HG03565 (cell line): Measurements from ENCODE around the gene CASP5.
"Not testable (repeated sequence)": the region's sequence is repeated elsewhere in the genome, so short reads cannot be mapped to it uniquely, and the experiment has no call there.

Experiments used
- ATAC-seq: cut with Tn5 transposase; IDR thresholded peaks from one replicate; pipeline ENCODE4 v1.9.1; 2021; ENCODE audit warnings: mild to moderate bottlenecking, moderate library complexity; ENCODE audit not compliant: unreplicated experiment

The CASP5 gene

DNA sequence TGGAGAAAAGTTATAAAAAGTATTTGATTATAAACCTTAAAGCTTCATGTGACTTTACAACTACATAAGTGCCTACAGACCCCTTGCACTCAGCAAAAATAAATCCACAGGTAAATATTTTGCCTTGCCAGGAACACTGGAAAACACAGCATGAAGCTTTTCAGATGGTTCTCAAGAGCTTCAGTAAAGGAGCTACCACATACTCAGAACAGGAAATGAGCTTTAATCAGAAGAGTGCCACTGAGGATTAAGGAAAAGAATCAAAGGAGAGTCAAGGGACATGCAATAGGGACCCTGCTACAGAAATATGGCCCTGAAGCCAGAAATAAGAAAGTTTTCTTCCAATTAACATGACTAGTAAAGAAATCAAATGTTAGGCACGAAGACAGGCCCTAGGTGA is 10.8 kb upstream of the CASP5 start:
- ATAC-seq, result no peak

DNA sequence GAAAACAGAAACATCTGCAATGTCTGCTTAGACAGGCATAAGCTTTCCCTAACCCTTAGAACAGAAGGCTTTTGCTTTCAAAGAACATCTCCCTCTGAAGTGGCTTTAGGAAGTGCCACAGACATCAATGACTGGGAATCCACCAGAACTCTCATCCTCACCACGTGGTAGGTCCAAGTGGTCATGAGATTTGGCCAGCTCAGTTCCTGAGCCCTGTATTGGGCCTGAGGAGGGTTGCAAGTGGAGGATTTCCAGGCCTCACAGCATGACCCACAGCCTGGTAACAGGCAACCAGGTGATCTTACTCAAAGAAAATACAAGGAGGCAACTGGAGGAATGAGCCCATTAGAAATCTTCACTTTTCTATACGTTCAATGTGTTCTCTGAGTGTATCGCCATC is 10.4 kb upstream of the CASP5 start:
- no peak for ATAC-seq

GRCh38 chr11:105032495-105032894 is 9.5 kb upstream of the CASP5 start:
- no peak for ATAC-seq

- no peak for ATAC-seq
These were observed 4.7 kb upstream of the CASP5 start for GRCh38 chr11:105027678-105028077.

DNA sequence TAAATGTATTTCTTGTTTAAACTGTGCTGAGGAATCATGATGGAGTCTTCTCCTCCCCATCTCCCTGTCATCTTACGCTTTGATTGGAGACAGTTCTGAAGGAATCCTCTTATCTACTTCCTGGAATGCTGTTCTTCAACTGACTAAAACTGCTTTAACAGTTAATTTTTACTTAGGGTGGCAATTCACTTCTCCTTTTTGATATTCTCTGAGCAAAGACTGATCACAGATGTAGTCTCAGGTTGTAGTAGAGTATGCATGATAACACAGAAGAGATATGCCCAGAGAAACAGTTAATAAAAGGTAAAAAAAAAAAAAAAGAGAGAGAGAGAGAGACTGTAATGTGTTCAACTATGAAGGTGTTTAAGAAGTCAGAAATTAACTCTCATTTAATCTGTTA is 1.4 kb upstream of the CASP5 start:
- no peak for ATAC-seq

DNA sequence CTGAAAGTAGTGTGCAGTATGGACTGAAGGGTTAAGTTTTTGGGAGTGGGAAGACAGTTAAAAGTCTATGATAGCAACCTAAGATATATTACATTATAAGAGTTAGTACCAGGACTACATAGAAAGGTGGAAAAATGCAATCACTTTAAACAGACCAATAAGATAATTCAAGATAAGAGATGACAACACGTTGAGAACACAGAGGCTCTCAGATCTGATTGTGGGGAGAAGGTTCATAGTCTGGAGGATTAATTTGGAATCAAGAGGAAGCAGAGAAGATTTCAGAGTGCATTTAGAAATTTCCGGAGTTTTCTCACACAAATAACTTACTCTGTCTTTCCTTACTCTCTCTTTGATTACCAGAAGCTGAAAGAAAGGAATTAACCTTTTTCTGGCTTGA is 441 bp downstream of the CASP5 start:
- ATAC-seq, result no peak

GRCh38 chr11:105007463-105007862 is 15.5 kb downstream of the CASP5 start:
- no peak for ATAC-seq

GRCh38 chr11:105005451-105005845 is 17.5 kb downstream of the CASP5 start:
- no peak for ATAC-seq

- ATAC-seq, result no peak
These were observed 18.9 kb downstream of the CASP5 start for GRCh38 chr11:105004021-105004420.

DNA sequence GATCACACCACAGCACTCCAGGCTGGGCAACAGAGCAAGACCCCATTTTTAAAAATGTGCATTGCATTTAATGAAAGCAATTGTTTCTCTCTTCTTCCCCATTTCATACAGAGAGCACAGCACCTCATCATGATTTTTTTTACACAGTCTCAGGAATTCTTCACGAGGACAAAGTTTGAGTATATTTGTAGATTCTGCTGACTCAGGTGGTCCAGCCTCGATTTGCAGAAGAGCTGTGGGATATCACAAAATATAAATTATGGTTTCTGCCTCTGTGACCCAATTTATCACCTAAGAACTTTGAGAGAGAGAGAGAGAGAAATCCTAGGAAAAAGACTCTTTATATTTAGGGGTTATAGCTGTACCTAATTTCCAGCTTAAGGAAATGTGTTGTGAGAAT is 19.8 kb downstream of the CASP5 start:
- no peak for ATAC-seq

GRCh38 chr11:105000797-105001196 is 22.2 kb downstream of the CASP5 start:
- peak; percentile 95 for ATAC-seq

- ATAC-seq, result no peak
These were observed 22.8 kb downstream of the CASP5 start for GRCh38 chr11:105000167-105000566.

DNA sequence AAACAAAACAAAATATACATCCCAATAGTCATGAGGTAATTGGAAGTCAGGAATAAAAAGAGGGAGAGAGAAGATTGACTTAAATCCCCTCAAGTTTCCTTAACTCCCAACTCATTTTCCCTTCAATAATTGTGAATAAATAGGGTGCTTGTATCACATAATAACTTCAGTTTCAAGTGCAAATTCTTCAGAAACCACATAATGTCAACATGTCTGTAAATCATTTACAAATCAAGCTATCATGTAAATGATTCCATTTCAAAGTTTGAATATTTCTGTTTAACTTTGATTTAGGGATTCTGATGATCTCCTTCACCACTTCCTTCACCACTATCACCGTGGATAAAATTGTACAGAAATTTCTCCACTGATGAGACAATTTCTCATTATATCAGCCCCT is 23.2 kb downstream of the CASP5 start:
- no peak for ATAC-seq

DNA sequence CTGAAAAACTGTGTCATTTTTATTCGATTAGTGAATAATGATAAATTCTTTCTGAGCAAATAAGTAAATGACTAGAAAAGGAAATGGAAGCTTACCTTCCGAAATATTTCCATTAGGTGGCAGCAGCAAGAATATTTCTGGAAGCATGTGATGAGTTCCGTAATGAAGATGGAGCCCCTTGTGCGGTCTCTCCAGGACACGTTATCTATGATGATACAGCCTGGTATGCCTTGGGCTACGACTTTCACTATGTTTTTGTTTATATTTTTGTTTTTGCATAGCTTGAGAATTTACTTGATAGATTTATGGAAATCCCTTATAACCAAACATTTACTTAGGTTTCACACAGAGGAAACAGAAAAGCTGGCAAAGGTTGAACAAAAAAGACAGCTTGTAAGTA is 25.7 kb downstream of the CASP5 start:
- no peak for ATAC-seq

DNA sequence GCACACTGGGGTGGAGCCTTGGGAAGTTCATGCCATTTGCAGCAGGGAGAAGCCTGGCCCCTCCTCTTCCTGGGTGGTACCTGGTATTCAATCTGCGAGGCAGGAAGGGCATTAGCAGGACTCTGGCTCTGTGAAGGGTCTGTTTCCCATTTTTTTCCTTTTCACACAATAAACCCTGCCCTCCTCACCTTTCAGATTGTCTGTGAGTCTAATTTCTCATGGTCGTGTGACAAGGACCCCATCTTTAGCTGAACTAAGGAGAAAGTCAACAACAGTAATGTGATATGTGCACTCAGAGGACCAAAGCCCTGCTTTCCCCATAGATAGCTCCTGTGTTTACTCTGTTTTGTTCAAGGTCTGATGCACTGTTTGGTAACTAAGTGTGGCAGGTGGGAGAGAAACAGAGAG is 28.0 kb downstream of the CASP5 start:
- no peak for ATAC-seq

DNA sequence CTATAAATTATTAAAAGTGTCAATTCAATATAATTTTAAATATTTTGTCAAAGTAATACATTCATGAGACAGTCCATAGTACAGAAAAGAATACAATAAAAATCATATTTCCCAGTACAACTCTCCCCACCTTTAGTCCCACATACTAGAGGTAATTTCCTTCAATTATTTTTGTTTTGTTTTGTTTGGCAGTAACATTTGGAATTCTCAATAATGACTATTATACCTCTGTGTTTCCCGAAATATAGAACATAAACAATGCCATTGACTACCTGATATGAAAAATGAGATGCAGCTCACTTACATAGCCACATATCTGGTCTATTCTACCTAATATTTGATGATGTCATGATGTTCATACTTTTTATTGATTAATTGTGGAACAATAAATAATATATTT is 30.2 kb downstream of the CASP5 start:
- no peak for ATAC-seq

DNA sequence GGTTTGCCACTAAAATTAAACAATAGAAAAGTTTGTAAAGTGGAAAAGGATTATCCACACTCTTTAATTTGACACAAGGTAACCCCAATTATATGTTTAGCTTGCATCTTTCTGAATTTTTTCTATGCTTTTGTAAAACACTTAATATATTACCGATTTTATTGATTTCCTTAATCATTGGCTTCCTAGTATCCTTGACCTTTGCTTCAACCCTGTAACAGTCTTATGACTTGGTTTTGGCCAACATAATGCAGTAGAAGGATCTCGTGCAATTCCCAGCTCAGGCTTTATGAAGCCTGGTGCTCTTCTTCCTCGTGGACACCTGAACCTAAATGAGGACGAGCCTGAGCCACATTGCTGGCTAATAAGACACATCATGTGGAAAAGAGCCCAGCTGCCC is 31.0 kb downstream of the CASP5 start:
- ATAC-seq, result no peak

DNA sequence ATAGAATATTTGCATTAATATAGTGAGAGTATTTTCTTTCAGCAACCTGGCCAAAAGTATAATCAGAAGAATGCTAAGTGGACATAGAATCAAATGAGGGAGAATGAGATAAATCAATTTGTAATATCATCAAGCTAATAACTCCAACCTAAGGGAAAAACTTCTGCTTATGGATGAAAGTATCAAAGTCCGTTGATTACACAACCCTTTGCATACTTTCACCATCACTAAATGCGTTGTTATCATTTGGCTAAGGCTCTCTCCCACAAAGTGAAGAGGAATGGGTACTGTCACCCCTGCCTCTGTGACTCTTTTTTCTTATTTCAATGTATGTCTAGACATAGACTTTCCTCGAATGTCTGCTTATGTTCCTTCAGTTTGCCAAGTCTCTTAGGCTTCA is 38.2 kb downstream of the CASP5 start:
- no peak for ATAC-seq

DNA sequence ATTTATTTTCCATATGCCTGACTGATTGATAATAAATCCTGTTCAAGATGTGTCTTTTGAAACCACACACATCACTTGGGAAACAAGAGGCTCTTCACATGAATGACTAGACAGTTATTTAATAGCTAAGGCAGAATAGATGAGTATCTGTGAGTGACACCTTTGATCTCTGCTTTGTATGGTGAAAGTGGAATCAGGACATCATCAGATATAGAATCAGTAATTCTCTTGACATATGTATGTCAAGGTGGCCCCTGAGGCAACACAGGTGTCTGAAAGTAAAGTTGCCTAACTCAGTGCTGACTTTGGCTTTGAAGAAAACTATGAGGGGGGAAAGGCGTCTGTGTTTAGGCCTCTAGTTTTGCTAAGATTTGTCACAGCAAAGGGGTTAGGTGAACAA is 43.1 kb downstream of the CASP5 start:
- no peak for ATAC-seq

- no peak for ATAC-seq
These were observed 49.4 kb downstream of the CASP5 start for GRCh38 chr11:104973616-104974015.

DNA sequence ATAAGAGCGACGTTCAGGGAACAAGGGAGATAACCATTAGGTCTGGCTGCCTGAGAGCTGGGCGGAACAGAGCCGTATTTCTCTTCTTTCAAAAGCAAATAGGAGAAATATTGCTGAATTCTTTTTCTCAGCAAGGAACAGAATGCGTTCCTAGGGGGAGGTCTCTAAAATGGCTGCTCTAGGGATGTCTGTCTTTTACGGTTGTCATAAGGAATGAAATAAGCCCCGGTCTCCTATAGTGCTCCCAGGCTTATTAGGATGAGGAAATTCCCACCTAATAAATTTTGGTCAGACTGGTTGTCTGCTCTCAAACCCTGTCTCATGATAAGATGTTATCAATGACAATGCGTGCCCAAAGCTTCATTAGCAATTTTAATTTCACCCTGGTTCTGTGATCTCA is 50.0 kb downstream of the CASP5 start:
- ATAC-seq, result not testable (repeated sequence)

GRCh38 chr11:104970756-104971155 is 52.2 kb downstream of the CASP5 start:
- ATAC-seq, result no peak

DNA sequence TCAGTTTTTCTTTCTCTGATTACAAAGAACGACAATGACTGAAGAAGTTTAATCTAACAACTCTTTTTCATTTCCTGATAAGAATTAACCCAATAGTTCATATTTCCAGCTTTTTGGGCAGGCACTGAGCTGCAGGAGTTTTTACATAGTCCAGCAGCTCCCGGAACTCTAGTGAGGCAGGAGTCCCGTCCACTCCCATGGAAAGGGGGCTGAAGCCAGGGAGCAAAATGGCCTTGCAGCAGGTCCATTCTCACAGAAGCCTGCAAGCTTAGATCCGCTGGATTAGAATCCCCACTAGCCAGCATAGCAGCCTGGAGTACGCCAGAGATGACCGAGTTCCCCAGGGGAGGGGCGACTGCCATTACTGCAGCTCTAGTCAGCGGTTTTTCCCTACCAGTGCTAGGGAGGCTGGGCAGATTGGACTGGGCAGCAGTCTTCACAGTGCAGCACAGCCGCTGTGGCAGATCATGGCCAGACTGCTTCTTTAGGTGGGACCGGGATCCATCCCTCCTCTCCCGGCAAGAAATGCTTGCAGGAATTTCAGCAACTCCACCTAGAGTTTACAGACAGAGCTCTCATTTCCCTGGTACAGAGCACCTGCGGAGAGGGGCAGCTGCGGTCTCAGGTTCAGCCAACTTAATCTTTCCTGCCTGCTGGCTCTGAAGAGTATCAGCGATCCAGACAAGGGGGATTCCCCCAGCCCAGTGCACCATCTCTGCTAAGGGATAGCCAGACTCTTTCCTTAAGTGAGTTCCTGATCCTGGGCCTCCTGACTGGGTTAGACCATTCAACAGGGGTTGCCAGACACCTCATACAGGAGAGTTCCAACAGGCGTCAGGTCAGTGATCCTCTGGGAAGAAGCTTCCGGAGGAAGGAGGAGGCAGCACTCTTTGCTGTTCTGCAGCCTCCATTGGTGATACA is 53.9 kb downstream of the CASP5 start:
- ATAC-seq, result no peak
